ENCODE measurements around the gene CLCN4. TPM values are rescaled to one million over a fixed set of nuclear protein-coding genes. Genes with fewer than 3 reads are reported as not detected.

CLCN4 gene
- total and polyA plus RNA-seq, 2 of the 8 experiments (the other 6 are each of a cell fraction or from before 2014, with no cell fraction given), result 3.3 to 11.2 TPM

- no peak for TF ChIP-seq KDM1A (IDR thresholded peaks at IDR 0.05; ENCODE audit: borderline replicate concordance, low read length)
- no peak for TF ChIP-seq HDAC6 (IDR thresholded peaks at IDR 0.05; ENCODE audit: low read depth, low read length)
- no peak for TF ChIP-seq BCL11A (IDR thresholded peaks at IDR 0.05; ENCODE audit: low read depth in 2 of 2, low read length in 2 of 2)
- no peak for TF ChIP-seq HDAC2 (IDR thresholded peaks at IDR 0.05; ENCODE audit: borderline replicate concordance in 1 of 2, low read depth in 2 of 2, low read length in 2 of 2)
- peak; percentile 42 to 100 (median 99) for TF ChIP-seq CTCF (IDR thresholded peaks at IDR 0.05; ENCODE audit: control extremely low read depth in 1 of 3, insufficient read depth in 1 of 3, low read depth in 1 of 3, low read length in 3 of 3)
- TF ChIP-seq, protein P1, sequence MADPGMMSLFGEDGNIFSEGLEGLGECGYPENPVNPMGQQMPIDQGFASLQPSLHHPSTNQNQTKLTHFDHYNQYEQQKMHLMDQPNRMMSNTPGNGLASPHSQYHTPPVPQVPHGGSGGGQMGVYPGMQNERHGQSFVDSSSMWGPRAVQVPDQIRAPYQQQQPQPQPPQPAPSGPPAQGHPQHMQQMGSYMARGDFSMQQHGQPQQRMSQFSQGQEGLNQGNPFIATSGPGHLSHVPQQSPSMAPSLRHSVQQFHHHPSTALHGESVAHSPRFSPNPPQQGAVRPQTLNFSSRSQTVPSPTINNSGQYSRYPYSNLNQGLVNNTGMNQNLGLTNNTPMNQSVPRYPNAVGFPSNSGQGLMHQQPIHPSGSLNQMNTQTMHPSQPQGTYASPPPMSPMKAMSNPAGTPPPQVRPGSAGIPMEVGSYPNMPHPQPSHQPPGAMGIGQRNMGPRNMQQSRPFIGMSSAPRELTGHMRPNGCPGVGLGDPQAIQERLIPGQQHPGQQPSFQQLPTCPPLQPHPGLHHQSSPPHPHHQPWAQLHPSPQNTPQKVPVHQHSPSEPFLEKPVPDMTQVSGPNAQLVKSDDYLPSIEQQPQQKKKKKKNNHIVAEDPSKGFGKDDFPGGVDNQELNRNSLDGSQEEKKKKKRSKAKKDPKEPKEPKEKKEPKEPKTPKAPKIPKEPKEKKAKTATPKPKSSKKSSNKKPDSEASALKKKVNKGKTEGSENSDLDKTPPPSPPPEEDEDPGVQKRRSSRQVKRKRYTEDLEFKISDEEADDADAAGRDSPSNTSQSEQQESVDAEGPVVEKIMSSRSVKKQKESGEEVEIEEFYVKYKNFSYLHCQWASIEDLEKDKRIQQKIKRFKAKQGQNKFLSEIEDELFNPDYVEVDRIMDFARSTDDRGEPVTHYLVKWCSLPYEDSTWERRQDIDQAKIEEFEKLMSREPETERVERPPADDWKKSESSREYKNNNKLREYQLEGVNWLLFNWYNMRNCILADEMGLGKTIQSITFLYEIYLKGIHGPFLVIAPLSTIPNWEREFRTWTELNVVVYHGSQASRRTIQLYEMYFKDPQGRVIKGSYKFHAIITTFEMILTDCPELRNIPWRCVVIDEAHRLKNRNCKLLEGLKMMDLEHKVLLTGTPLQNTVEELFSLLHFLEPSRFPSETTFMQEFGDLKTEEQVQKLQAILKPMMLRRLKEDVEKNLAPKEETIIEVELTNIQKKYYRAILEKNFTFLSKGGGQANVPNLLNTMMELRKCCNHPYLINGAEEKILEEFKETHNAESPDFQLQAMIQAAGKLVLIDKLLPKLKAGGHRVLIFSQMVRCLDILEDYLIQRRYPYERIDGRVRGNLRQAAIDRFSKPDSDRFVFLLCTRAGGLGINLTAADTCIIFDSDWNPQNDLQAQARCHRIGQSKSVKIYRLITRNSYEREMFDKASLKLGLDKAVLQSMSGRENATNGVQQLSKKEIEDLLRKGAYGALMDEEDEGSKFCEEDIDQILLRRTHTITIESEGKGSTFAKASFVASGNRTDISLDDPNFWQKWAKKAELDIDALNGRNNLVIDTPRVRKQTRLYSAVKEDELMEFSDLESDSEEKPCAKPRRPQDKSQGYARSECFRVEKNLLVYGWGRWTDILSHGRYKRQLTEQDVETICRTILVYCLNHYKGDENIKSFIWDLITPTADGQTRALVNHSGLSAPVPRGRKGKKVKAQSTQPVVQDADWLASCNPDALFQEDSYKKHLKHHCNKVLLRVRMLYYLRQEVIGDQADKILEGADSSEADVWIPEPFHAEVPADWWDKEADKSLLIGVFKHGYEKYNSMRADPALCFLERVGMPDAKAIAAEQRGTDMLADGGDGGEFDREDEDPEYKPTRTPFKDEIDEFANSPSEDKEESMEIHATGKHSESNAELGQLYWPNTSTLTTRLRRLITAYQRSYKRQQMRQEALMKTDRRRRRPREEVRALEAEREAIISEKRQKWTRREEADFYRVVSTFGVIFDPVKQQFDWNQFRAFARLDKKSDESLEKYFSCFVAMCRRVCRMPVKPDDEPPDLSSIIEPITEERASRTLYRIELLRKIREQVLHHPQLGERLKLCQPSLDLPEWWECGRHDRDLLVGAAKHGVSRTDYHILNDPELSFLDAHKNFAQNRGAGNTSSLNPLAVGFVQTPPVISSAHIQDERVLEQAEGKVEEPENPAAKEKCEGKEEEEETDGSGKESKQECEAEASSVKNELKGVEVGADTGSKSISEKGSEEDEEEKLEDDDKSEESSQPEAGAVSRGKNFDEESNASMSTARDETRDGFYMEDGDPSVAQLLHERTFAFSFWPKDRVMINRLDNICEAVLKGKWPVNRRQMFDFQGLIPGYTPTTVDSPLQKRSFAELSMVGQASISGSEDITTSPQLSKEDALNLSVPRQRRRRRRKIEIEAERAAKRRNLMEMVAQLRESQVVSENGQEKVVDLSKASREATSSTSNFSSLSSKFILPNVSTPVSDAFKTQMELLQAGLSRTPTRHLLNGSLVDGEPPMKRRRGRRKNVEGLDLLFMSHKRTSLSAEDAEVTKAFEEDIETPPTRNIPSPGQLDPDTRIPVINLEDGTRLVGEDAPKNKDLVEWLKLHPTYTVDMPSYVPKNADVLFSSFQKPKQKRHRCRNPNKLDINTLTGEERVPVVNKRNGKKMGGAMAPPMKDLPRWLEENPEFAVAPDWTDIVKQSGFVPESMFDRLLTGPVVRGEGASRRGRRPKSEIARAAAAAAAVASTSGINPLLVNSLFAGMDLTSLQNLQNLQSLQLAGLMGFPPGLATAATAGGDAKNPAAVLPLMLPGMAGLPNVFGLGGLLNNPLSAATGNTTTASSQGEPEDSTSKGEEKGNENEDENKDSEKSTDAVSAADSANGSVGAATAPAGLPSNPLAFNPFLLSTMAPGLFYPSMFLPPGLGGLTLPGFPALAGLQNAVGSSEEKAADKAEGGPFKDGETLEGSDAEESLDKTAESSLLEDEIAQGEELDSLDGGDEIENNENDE (IDR thresholded peaks at IDR 0.05; ENCODE audit: insufficient replicate concordance, low read length), result no peak
- peak; percentile 77 for TF ChIP-seq POLR2AphosphoS5 (IDR thresholded peaks at IDR 0.05; ENCODE audit: low read depth, low read length)
- TF ChIP-seq JUND (IDR thresholded peaks at IDR 0.05; ENCODE audit: low read length), result peak; percentile 76
Measured at GRCh38 chrX:10119399-10119990, 37.3 kb upstream of the CLCN4 start (continued).
